IMR-90 (cell line): Measurements from ENCODE around the gene ABHD13. TPM values are rescaled to one million over a fixed set of nuclear protein-coding genes. Genes with fewer than 3 reads are reported as not detected.

Experiments
- ATAC-seq: fragments of 200-7000 bp; cut with Tn5 transposase; 2 replicates; pipeline ENCODE4 v1.9.1; 2020; ENCODE audit warnings: low read depth, mild to moderate bottlenecking, moderate library complexity
- BruUV-seq: library from RNA; stranded (reverse); fragments of 400-500 nt; replicated peaks from 2 replicates; lab custom pipeline; 2021; lab: Mats Ljungman, UMichigan
- CTCF ChIA-PET: fragments of 300-600 bp; formaldehyde crosslinking; extraction: SDS; loops from one replicate; lab custom pipeline; 2021; ENCODE audit warnings: antibody characterized with exemption; lab: Yijun Ruan, JAX
- POLR2A ChIA-PET: fragments of 300-600 bp; sonication (Branson Sonifier 250); formaldehyde crosslinking; loops from one replicate; lab custom pipeline; 2022; ENCODE audit warnings: antibody characterized with exemption; ENCODE audit not compliant: unreplicated experiment; lab: Charles Lee
- DNase-seq: peaks from one replicate; pipeline ENCODE4 v3.0.0; 2013
- H2AFZ ChIP-seq: replicated peaks from 2 replicates; pipeline ENCODE3; 2013; ENCODE audit warnings: low read length, mild to moderate bottlenecking; ENCODE audit not compliant: poor library complexity
- H2AK5ac ChIP-seq: 2 replicates; pipeline ENCODE4 v1.6.1; 2013; ENCODE audit warnings: low read depth, low read length, inconsistent platforms
- H2AK9ac ChIP-seq: replicated peaks from 2 replicates; pipeline ENCODE3; 2013; ENCODE audit warnings: mild to moderate bottlenecking, low read depth, low read length, moderate library complexity; ENCODE audit not compliant: poor library complexity
- H2BK120ac ChIP-seq: 2 replicates; pipeline ENCODE4 v1.6.1; 2013; ENCODE audit warnings: low read depth, low read length, inconsistent platforms
- H2BK15ac ChIP-seq: 3 replicates; pipeline ENCODE4 v1.6.1; 2013; ENCODE audit warnings: low read depth, low read length, inconsistent platforms
- H2BK20ac ChIP-seq: 2 replicates; pipeline ENCODE4 v1.6.1; 2013; ENCODE audit warnings: low read depth, mild to moderate bottlenecking, inconsistent platforms, low read length, moderate library complexity
- H2BK5ac ChIP-seq: 2 replicates; pipeline ENCODE4 v1.6.1; 2013; ENCODE audit warnings: mild to moderate bottlenecking, low read depth, low read length, inconsistent platforms; ENCODE audit not compliant: poor library complexity, severe bottlenecking
- H3K14ac ChIP-seq: replicated peaks from 2 replicates; pipeline ENCODE4 v1.6.1; 2013; ENCODE audit warnings: low read depth, low read length, inconsistent platforms
- H3K18ac ChIP-seq: 2 replicates; pipeline ENCODE4 v1.6.1; 2013; ENCODE audit warnings: low read depth, low read length, control low read depth
- H3K23ac ChIP-seq: 2 replicates; pipeline ENCODE4 v1.6.1; 2013; ENCODE audit warnings: low read depth, low read length, inconsistent platforms
- H3K27ac ChIP-seq: 2 replicates; pipeline ENCODE4 v1.5.1; 2013; ENCODE audit warnings: mild to moderate bottlenecking, control low read depth, low read length; ENCODE audit not compliant: insufficient read depth
- H3K27me3 ChIP-seq: 2 replicates; pipeline ENCODE4 v1.6.1; 2013; ENCODE audit warnings: low read length; ENCODE audit not compliant: control insufficient read depth, insufficient read depth
- H3K36me3 ChIP-seq: 2 replicates; pipeline ENCODE4 v1.6.1; 2013; ENCODE audit warnings: low read length, mixed read lengths; ENCODE audit not compliant: control insufficient read depth, insufficient read depth
- H3K4ac ChIP-seq: 2 replicates; pipeline ENCODE4 v1.6.1; 2013; ENCODE audit warnings: low read depth, low read length, inconsistent platforms
- H3K4me1 ChIP-seq: 2 replicates; pipeline ENCODE4 v1.6.1; 2013; ENCODE audit warnings: low read length, mixed read lengths; ENCODE audit not compliant: control insufficient read depth, insufficient read depth
- H3K4me2 ChIP-seq: 2 replicates; pipeline ENCODE4 v1.6.1; 2013; ENCODE audit warnings: low read depth, mild to moderate bottlenecking, control low read depth, low read length, moderate library complexity
- H3K4me3 ChIP-seq: 2 replicates; pipeline ENCODE4 v1.5.1; 2013; ENCODE audit warnings: low read depth, mild to moderate bottlenecking, control low read depth, low read length, moderate library complexity; ENCODE audit not compliant: insufficient read depth
- H3K56ac ChIP-seq: 2 replicates; pipeline ENCODE4 v1.6.1; 2013; ENCODE audit warnings: low read length, inconsistent platforms; ENCODE audit not compliant: insufficient read depth; ENCODE audit errors: extremely low read depth
- H3K79me1 ChIP-seq, 2 experiments: 2 replicates each; pipeline ENCODE4 v1.6.1; 2013; ENCODE audit warnings: low read length in 2 of 2, inconsistent platforms in 1 of 2, low read depth in 1 of 2
- H3K9ac ChIP-seq: 2 replicates; pipeline ENCODE4 v1.6.1; 2013; ENCODE audit warnings: low read depth, low read length, control low read depth
- H3K9me1 ChIP-seq: 2 replicates; pipeline ENCODE4 v1.6.1; 2013; ENCODE audit warnings: low read length, inconsistent platforms; ENCODE audit not compliant: insufficient read depth
- H3K9me3 ChIP-seq: 2 replicates; pipeline ENCODE4 v1.6.1; 2013; ENCODE audit warnings: low read length; ENCODE audit not compliant: control insufficient read depth, insufficient read depth
- H4K20me1 ChIP-seq: 2 replicates; pipeline ENCODE4 v1.6.1; 2013; ENCODE audit warnings: low read length, inconsistent platforms; ENCODE audit not compliant: insufficient read depth
- H4K5ac ChIP-seq: 2 replicates; pipeline ENCODE4 v1.6.1; 2013; ENCODE audit warnings: mild to moderate bottlenecking, low read depth, low read length, control low read depth
- H4K8ac ChIP-seq, 2 experiments: 2 replicates each; pipeline ENCODE4 v1.6.1; 2013; ENCODE audit warnings: low read depth in 2 of 2, low read length in 2 of 2, control low read depth in 1 of 2, inconsistent platforms in 1 of 2
- H4K91ac ChIP-seq: 2 replicates; pipeline ENCODE4 v1.6.1; 2013; ENCODE audit warnings: low read depth, low read length, inconsistent platforms; ENCODE audit not compliant: insufficient read depth
- BHLHE40 ChIP-seq: fragments of 150-350 bp; IDR thresholded peaks from 2 replicates; pipeline ENCODE4 v1.6.1; 2016; ENCODE audit warnings: mild to moderate bottlenecking, low read depth, low read length
- CEBPB ChIP-seq: IDR thresholded peaks from 2 replicates; pipeline ENCODE4 v1.6.1; 2012; ENCODE audit warnings: low read depth, low read length, improper control_type of control experiment
- CHD1 ChIP-seq: IDR thresholded peaks from 2 replicates; pipeline ENCODE4 v1.6.1; 2012; ENCODE audit warnings: low read depth, low read length, improper control_type of control experiment
- ELK1 ChIP-seq: fragments of 150-350 bp; IDR thresholded peaks from 2 replicates; pipeline ENCODE4 v1.6.1; 2016; ENCODE audit warnings: low read depth, mild to moderate bottlenecking, low read length, moderate library complexity, borderline replicate concordance
- FOS ChIP-seq: fragments of 150-350 bp; IDR thresholded peaks from 2 replicates; pipeline ENCODE4 v1.6.1; 2016; ENCODE audit warnings: low read depth, low read length
- MAFK ChIP-seq: IDR thresholded peaks from 2 replicates; pipeline ENCODE4 v1.6.1; 2012; ENCODE audit warnings: low read depth, low read length, improper control_type of control experiment
- MAZ ChIP-seq: IDR thresholded peaks from 2 replicates; pipeline ENCODE4 v1.6.1; 2012; ENCODE audit warnings: low read depth, mild to moderate bottlenecking, low read length, improper control_type of control experiment, moderate library complexity, borderline replicate concordance
- MXI1 ChIP-seq: IDR thresholded peaks from 2 replicates; pipeline ENCODE4 v1.6.1; 2012; ENCODE audit warnings: low read depth, mild to moderate bottlenecking, low read length, moderate library complexity, borderline replicate concordance
- NFE2L2 ChIP-seq: fragments of 150-350 bp; IDR thresholded peaks from 2 replicates; pipeline ENCODE4 v1.6.1; 2016; ENCODE audit warnings: low read depth, mild to moderate bottlenecking, low read length
- POLR2A ChIP-seq: IDR thresholded peaks from 2 replicates; pipeline ENCODE4 v1.6.1; 2012; ENCODE audit warnings: mild to moderate bottlenecking, low read depth, low read length
- RAD21 ChIP-seq: IDR thresholded peaks from 2 replicates; pipeline ENCODE4 v1.6.1; 2012; ENCODE audit warnings: low read length, improper control_type of control experiment
- RCOR1 ChIP-seq: IDR thresholded peaks from 2 replicates; pipeline ENCODE4 v1.6.1; 2012; ENCODE audit warnings: mild to moderate bottlenecking, low read length, improper control_type of control experiment; ENCODE audit not compliant: insufficient replicate concordance
- RFX5 ChIP-seq: IDR thresholded peaks from 2 replicates; pipeline ENCODE4 v1.8.0; 2012; ENCODE audit warnings: low read depth, mild to moderate bottlenecking, low read length, moderate library complexity
- SMC3 ChIP-seq: fragments of 150-350 bp; IDR thresholded peaks from 2 replicates; pipeline ENCODE4 v1.6.1; 2016; ENCODE audit warnings: low read depth, mild to moderate bottlenecking, antibody characterized with exemption, low read length, moderate library complexity
- USF2 ChIP-seq: fragments of 150-350 bp; IDR thresholded peaks from 2 replicates; pipeline ENCODE4 v1.6.1; 2017; ENCODE audit warnings: mild to moderate bottlenecking, antibody characterized with exemption, low read length, low read depth
- WGBS, 2 experiments: methylation state at CpG; one replicate each; pipeline versions ENCODE4 v1.1.5 to v1.1.7; 2013; ENCODE audit warnings: missing lambda C conversion rate in 2 of 2; ENCODE audit not compliant: insufficient read length in 1 of 2; ENCODE audit errors: extremely low coverage in 2 of 2; 5-methylcytosine and 5-hydroxymethylcytosine counted together
- dilution Hi-C: fragments of 300-500 bp; cut with HindIII; formaldehyde crosslinking; loops from one replicate; pipeline ENCODE4 v1.14.3; 2018; ENCODE audit warnings: low sequenced_read_pairs; ENCODE audit not compliant: unreplicated experiment
- in situ Hi-C: fragments of 300-500 bp; cut with MboI; formaldehyde crosslinking; loops from 3 replicates; pipeline ENCODE4 v1.14.3; 2019; ENCODE audit warnings: low sequenced_read_pairs, inconsistent platforms, mixed read lengths
- intact Hi-C: fragments of 100-400 bp; cut with micrococcal nuclease; formaldehyde crosslinking; loops from 2 replicates; pipeline ENCODE4 v1.10.0; 2022
- polyA plus RNA-seq, 3 experiments: library from polyadenylated mRNA; depleted of rRNA; stranded (reverse); fragments of >200 nt; gene quantifications; 2 replicates each; pipeline ENCODE4 v1.2.3, GENCODE V29; 2012; ENCODE audit warnings: low replicate concordance in 1 of 3
- total RNA-seq: library from RNA; depleted of rRNA; stranded (reverse); fragments of >200 nt; gene quantifications from 2 replicates; pipeline ENCODE4 v1.2.3, GENCODE V29; 2012
- TF ChIP-seq, protein P1 (sequence below): conservative IDR thresholded peaks from 2 replicates; pipeline ENCODE4 v1.5.1; 2012; ENCODE audit warnings: mild to moderate bottlenecking, low read depth, low read length, improper control_type of control experiment

Gene ABHD13
- total and polyA plus RNA-seq, 2 of the 4 experiments (the other 2 are of a cell fraction): 4.0 to 4.1 TPM

GRCh38 chr13:108268466-108269112 is 50.4 kb downstream of the ABHD13 start:
- dilution Hi-C loops (no loop called here), in situ Hi-C loops (no loop called here), intact Hi-C loops (no loop called here)
- Histone ChIP-seq H3K27ac (no peak overlapping the region), H3K79me1 (no peaks in the 10 kb centered on the region), H4K91ac (no peak overlapping the region), H3K23ac (peak overlapping the region; percentile 23; the same call in 1 of the 2 replicates), H2BK120ac (no peak overlapping the region), H3K56ac (no peak overlapping the region), H3K9ac (no peak overlapping the region), H2BK20ac (0 out of 2 replicates have a peak overlapping the region, but pooled peaks have one; percentile 18), H2AFZ (no peak overlapping the region), H3K18ac (no peak overlapping the region), H3K9me3 (no peaks in the 10 kb centered on the region), H2AK9ac (no peak overlapping the region), H3K4me2 (no peak overlapping the region), H3K9me1 (peaks cover 3% of the 10 kb centered on the region; the same call in 1 of the 2 replicates), H3K27me3 (no peaks in the 10 kb centered on the region), H2BK5ac (no peak overlapping the region), H2BK15ac (no peak overlapping the region), H2AK5ac (no peak overlapping the region), H3K4me1 (peaks cover 2% of the 10 kb centered on the region; the same call in 1 of the 2 replicates), H3K14ac (no peak overlapping the region), H3K4me3 (no peak overlapping the region), H3K36me3 (no peaks in the 10 kb centered on the region), H3K4ac (no peak overlapping the region), H4K20me1 (no peaks in the 10 kb centered on the region), H4K5ac (no peak overlapping the region), H4K8ac (no peak overlapping the region)
- POLR2A ChIA-PET: no interaction called here
- CTCF ChIA-PET: interaction anchor here (0.6 kb wide), 1 partner anchor 665 kb away, joined by 5 read pairs; no protein-coding TSS in a partner anchor
- TF ChIP-seq FOS: no peak
- TF ChIP-seq BHLHE40: no peak
- TF ChIP-seq NFE2L2: no peak
- no peak for TF ChIP-seq ELK1
- no peak for TF ChIP-seq CHD1
- TF ChIP-seq, protein P1, sequence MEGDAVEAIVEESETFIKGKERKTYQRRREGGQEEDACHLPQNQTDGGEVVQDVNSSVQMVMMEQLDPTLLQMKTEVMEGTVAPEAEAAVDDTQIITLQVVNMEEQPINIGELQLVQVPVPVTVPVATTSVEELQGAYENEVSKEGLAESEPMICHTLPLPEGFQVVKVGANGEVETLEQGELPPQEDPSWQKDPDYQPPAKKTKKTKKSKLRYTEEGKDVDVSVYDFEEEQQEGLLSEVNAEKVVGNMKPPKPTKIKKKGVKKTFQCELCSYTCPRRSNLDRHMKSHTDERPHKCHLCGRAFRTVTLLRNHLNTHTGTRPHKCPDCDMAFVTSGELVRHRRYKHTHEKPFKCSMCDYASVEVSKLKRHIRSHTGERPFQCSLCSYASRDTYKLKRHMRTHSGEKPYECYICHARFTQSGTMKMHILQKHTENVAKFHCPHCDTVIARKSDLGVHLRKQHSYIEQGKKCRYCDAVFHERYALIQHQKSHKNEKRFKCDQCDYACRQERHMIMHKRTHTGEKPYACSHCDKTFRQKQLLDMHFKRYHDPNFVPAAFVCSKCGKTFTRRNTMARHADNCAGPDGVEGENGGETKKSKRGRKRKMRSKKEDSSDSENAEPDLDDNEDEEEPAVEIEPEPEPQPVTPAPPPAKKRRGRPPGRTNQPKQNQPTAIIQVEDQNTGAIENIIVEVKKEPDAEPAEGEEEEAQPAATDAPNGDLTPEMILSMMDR: no peak
- no peak for TF ChIP-seq MAFK
- TF ChIP-seq CEBPB: no peak
- TF ChIP-seq SMC3: no peak
- no peak for TF ChIP-seq RFX5
- no peak for TF ChIP-seq USF2
- no peak for TF ChIP-seq POLR2A
- TF ChIP-seq RAD21: no peak
- TF ChIP-seq RCOR1: no peak
- TF ChIP-seq MAZ: no peak
- TF ChIP-seq MXI1: no peak
- no TSS peak for BruUV-seq
- DNase-seq (no peak), ATAC-seq (no peak)
- WGBS, 2 experiments: no CpG with 5 or more reads among the region's 4 CpGs
